HepG2 (cell line): Measurements from ENCODE around the gene SPG7.

Experiments used
- CTCF ChIP-seq: sonication (generic); formaldehyde crosslinking; IDR thresholded peaks from 2 replicates; pipeline ENCODE4 v1.5.0; 2020; ENCODE audit warnings: mild to moderate bottlenecking, missing genetic modification reagents, moderate library complexity
- EP300 ChIP-seq, 3 experiments: sonication (generic) in 1 of 3; formaldehyde crosslinking in 1 of 3; IDR thresholded peaks; 2 replicates each; pipeline versions ENCODE4 v1.5.1 to v1.6.1; 2011 to 2020; ENCODE audit warnings: low read depth in 2 of 3, low read length in 2 of 3, borderline replicate concordance in 1 of 3, improper control_type of control experiment in 1 of 3, mild to moderate bottlenecking in 1 of 3, missing genetic modification reagents in 1 of 3, moderate library complexity in 1 of 3
- IRF9 ChIP-seq: sonication (generic); formaldehyde crosslinking; IDR thresholded peaks from 2 replicates; pipeline ENCODE4 v1.8.0; 2022; ENCODE audit warnings: missing genetic modification reagents, mild to moderate bottlenecking, borderline replicate concordance
- ZBTB7A ChIP-seq: sonication (generic); formaldehyde crosslinking; IDR thresholded peaks from 2 replicates; pipeline ENCODE4 v1.8.0; 2022; ENCODE audit warnings: mild to moderate bottlenecking, missing genetic modification reagents

- TF ChIP-seq CTCF (CRISPR knock-in tag): no peak
- no peak for TF ChIP-seq ZBTB7A (CRISPR knock-in tag)
- TF ChIP-seq EP300 (IDR thresholded peaks at IDR 0.05; ENCODE audit: low read depth in 2 of 2, low read length in 2 of 2): no peak
- TF ChIP-seq EP300 (CRISPR knock-in tag; IDR thresholded peaks at IDR 0.05; ENCODE audit: borderline replicate concordance): no peak
- no peak for TF ChIP-seq IRF9
Observed at GRCh38 chr16:89576153-89577054, 68.2 kb downstream of the SPG7 start.
